Heart right ventricle (tissue), 16 donors: Measurements from ENCODE around the gene RAI1. TPM values are rescaled to one million over a fixed set of nuclear protein-coding genes. Genes with fewer than 3 reads are reported as not detected.

Experiments used
- ATAC-seq, 8 donors: fragments of 200-7000 bp; cut with Tn5 transposase; one replicate each; pipeline ENCODE4 v1.9.1; 2020; ENCODE audit warnings: mild to moderate bottlenecking in 8 of 8, moderate library complexity in 8 of 8, moderate number of reproducible peaks in 1 of 8
- DNase-seq, 2 donors: peaks; one replicate each; pipeline ENCODE4 v3.0.0-alpha.2; 2020
- H3K27ac ChIP-seq, 10 donors: fragments of 200-600 bp; sonication (generic) in 2 of 10; one replicate each; pipeline versions ENCODE4 v1.5.0 to v1.8.0; 2020 to 2022; ENCODE audit warnings: mild to moderate bottlenecking in 3 of 10
- H3K27me3 ChIP-seq, 7 donors: fragments of 200-600 bp; one replicate each; pipeline ENCODE4 v1.8.0; 2021 to 2022; ENCODE audit warnings: mild to moderate bottlenecking in 2 of 7
- H3K36me3 ChIP-seq, 9 donors: fragments of 200-600 bp; sonication (generic) in 1 of 9; one replicate each; pipeline versions ENCODE4 v1.5.0 to v1.8.0; 2020 to 2022; ENCODE audit warnings: mild to moderate bottlenecking in 2 of 9
- H3K4me1 ChIP-seq, 9 donors: fragments of 200-600 bp; sonication (generic) in 1 of 9; one replicate each; pipeline versions ENCODE4 v1.5.0 to v1.8.0; 2020 to 2022; ENCODE audit warnings: mild to moderate bottlenecking in 4 of 9
- H3K4me3 ChIP-seq, 10 donors: fragments of 200-600 bp; sonication (generic) in 2 of 10; one replicate each; pipeline versions ENCODE4 v1.5.0 to v1.8.0; 2020 to 2022; ENCODE audit warnings: mild to moderate bottlenecking in 7 of 10, moderate library complexity in 2 of 10
- H3K9me3 ChIP-seq, 11 donors: fragments of 200-600 bp in 10 of 11; sonication (generic) in 2 of 11; one replicate each; pipeline versions ENCODE4 v1.5.0 to v1.8.0; 2013 to 2022; ENCODE audit warnings: mild to moderate bottlenecking in 2 of 11, control low read depth in 1 of 11, moderate library complexity in 1 of 11
- CTCF ChIP-seq, 9 donors: fragments of 200-600 bp; sonication (generic) in 2 of 9; IDR thresholded peaks; one replicate each; pipeline versions ENCODE4 v1.5.0 to v1.8.0; 2021 to 2022; ENCODE audit warnings: antibody characterized with exemption in 9 of 9, mild to moderate bottlenecking in 5 of 9, moderate library complexity in 1 of 9
- WGBS, 2 donors: extraction: QIAGEN DNeasy Blood & Tissue Kit; methylation state at CpG; one replicate each; pipeline ENCODE4 v1.1.7; 2013; ENCODE audit warnings: inconsistent platforms in 1 of 2; 5-methylcytosine and 5-hydroxymethylcytosine counted together
- intact Hi-C, 10 donors: fragments of 100-400 bp; cut with DNase I; formaldehyde crosslinking; loops; one replicate each; pipeline versions ENCODE4 v1.11.1 to v1.14.2; 2022
- polyA plus RNA-seq, 2 donors: library from polyadenylated mRNA; stranded (reverse); fragments of 200-250 nt; gene quantifications; one replicate each; pipeline ENCODE4 v1.2.3, GENCODE V29; 2013
- total RNA-seq, 10 donors: library from RNA; stranded (reverse); fragmentation: NEBNext Ultra II Directional in 3 of 10; extraction: Animal tissue kit (Norgen Biotek cat#: 25700) in 3 of 10; gene quantifications; one replicate each; pipeline versions ENCODE4 v1.2.1 to v1.2.4, GENCODE V29; 2021 to 2023
- donor health status: Arrhythmogenic right ventricular cardiomyopathy.
- donor health status: ischemic (EF 13 %, LVEDD 7.1; RV severe dilation, severe dysfunction).
- donor health status: healthy with polysubstance abuse.
- donor health status: DM: no; HTN: yes; CAD: no.
- donor health status: DM: no; HTN: no; CAD: no.
- donor health status: ischemic (EF 25% LVEDD 6.9; RV normal size, moderate dysfunction).
- donor health status: ischemic (EF 25% LVEDD 5.7; RV mildly dilated, moderate dysfunction).
- donor health status: healthy.
- donor health status: DM: yes; HTN: yes; CAD: no.
- donor health status: Ischemic cardiomyopathy.
- donor health status: ischemic (EF 35%, LVEDD 5.7; RV mildly dilated, moderate dysfunction).
- donor health status: nonischemic (EF 11% LVEDD 7.7; RV severe dilation, severe dysfunction).
- donor health status: DM: yes; HTN: yes; CAD: no.
- donor health status: PGD.
- donor health status: ischemic (EF 29% LVEDD 5.4; RV normal size, mild dysfunction).
- donor health status: nonischemic (EF 23%, LVEDD 6.1; RV moderate dilation, normal function).

Gene RAI1
- total and polyA plus RNA-seq, 12 donors, result 13.8 to 32.0 (median 19.8) TPM

- H3K27me3 ChIP-seq, result no peaks in the 10 kb centered on the region
- H3K4me3 ChIP-seq, result no peak overlapping the region
- TF ChIP-seq CTCF (IDR thresholded peaks at IDR 0.05), result no peak
- ATAC-seq (peak in 4 of 8 donors; percentile 1 to 10 (median 4)), DNase-seq (no peak)
- intact Hi-C loops, result loop anchor here in 4 of 10 donors (2.0 to 10.0 kb wide), 3 partner anchors 41 to 85 kb away; partner anchors contain the start of gene RAI1 (in 2 of the 4)
- no peaks in the 10 kb centered on the region for H3K9me3 ChIP-seq
- H3K36me3 ChIP-seq, result peaks cover 0 to 9% (median 0%) of the 10 kb centered on the region in 9 donors
- H3K27ac ChIP-seq, result peak overlapping the region in 8 of 10 donors; percentile 3 to 60 (median 46)
- 73 to 75% methylated on average over 25 of the region's 25 CpGs for WGBS, 2 donors
- peaks cover 29 to 81% (median 63%) of the 10 kb centered on the region in 9 donors for H3K4me1 ChIP-seq
These were observed 88.8 kb downstream of the RAI1 start for GRCh38 chr17:17769869-17770631.

GRCh38 chr17:17770632-17771044, 89.4 kb downstream of the RAI1 start:
- H3K27ac ChIP-seq, result peak overlapping the region in 7 of 10 donors; percentile 3 to 60 (median 49)
- intact Hi-C loops, result loop anchor here in 3 of 10 donors (2.0 to 10.0 kb wide), 2 partner anchors 42 to 86 kb away; partner anchors contain the start of gene RAI1 (in 2 of the 3)

GRCh38 chr17:17771498-17772201, 90.4 kb downstream of the RAI1 start:
- H3K36me3 ChIP-seq, result no peaks in the 10 kb centered on the region
- no peak for TF ChIP-seq CTCF (IDR thresholded peaks at IDR 0.05)
- 91 to 94% methylated on average over 10 of the region's 10 CpGs for WGBS, 2 donors
- DNase-seq, result no peak
- no peaks in the 10 kb centered on the region for H3K9me3 ChIP-seq
- peak overlapping the region in 1 of 10 donors; percentile 49 for H3K27ac ChIP-seq
- no peaks in the 10 kb centered on the region for H3K27me3 ChIP-seq
- ATAC-seq, result peak in 1 of 8 donors; percentile 5
- H3K4me1 ChIP-seq, result peaks cover 29 to 71% (median 56%) of the 10 kb centered on the region in 9 donors
- no peak overlapping the region for H3K4me3 ChIP-seq
- intact Hi-C loops, result loop anchor here in 3 of 10 donors (2.0 to 10.0 kb wide), 2 partner anchors 43 to 87 kb away; partner anchors contain the start of gene RAI1 (in 2 of the 3)

More at GRCh38 chr17:17770632-17771044, 89.4 kb downstream of the RAI1 start:
- Histone ChIP-seq H3K9me3 (no peaks in the 10 kb centered on the region), H3K36me3 (peaks cover 0 to 4% (median 0%) of the 10 kb centered on the region in 9 donors), H3K27me3 (no peaks in the 10 kb centered on the region), H3K4me3 (no peak overlapping the region), H3K4me1 (peaks cover 29 to 81% (median 63%) of the 10 kb centered on the region in 9 donors)
- WGBS, 2 donors, result 60 to 67% methylated on average over 13 of the region's 13 CpGs
- peak in 7 of 8 donors; percentile 14 to 44 (median 29) for ATAC-seq
- TF ChIP-seq CTCF (IDR thresholded peaks at IDR 0.05), result no peak
- no peak for DNase-seq

- H3K27me3 ChIP-seq, result no peaks in the 10 kb centered on the region
- H3K9me3 ChIP-seq, result no peaks in the 10 kb centered on the region
- TF ChIP-seq CTCF (IDR thresholded peaks at IDR 0.05), result no peak
- intact Hi-C loops, result loop anchor here in 2 of 10 donors (10.0 kb wide), 1 partner anchor 87 kb away; the partner anchor contains the start of gene RAI1 (in 2 of the 2)
- no peak for ATAC-seq
- 64 to 82% methylated on average over 3 of the region's 3 CpGs for WGBS, 2 donors
- H3K4me1 ChIP-seq, result peaks cover 28 to 66% (median 51%) of the 10 kb centered on the region in 9 donors
- DNase-seq, result no peak
- no peak overlapping the region for H3K4me3 ChIP-seq
- H3K27ac ChIP-seq, result no peak overlapping the region
- no peaks in the 10 kb centered on the region for H3K36me3 ChIP-seq
These were observed 91.0 kb downstream of the RAI1 start for GRCh38 chr17:17772231-17772630.
